ENCODE data around the gene VEZT. TPM values are rescaled to one million over a fixed set of nuclear protein-coding genes. Genes with fewer than 3 reads are reported as not detected.
"Not testable (repeated sequence)": the region's sequence is repeated elsewhere in the genome, so short reads cannot be mapped to it uniquely, and the experiment has no call there.

The VEZT gene
- total RNA-seq, 3 donors from 2014 or later, result 41.7 to 43.4 (median 41.8) TPM

- Mint-ChIP-seq H3K4me3 (no peak overlapping the region), H3K4me1 (ENCODE audit: low read depth) (peaks cover 33% of the 10 kb centered on the region)
- ATAC-seq, result no peak
Observed at GRCh38 chr12:95227818-95228356, 10.3 kb downstream of the VEZT start.

DNA sequence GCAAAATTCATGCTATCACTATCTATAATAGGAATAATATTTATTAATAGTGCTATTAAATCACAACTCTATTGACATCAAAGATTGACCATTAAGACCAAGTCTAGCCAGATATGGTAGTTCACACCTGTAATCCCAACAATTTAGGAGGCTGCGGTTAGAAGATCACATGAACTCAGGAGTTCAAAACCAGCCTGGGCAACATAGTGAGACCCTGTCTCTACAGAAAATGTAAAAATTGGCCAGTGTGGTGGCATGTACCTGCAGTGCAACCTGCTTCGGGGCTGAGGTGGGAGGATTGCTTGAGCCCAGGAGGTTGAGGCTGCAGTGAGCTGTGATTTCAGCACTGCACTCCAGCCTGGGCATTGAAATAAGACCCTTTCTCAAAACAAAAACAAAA, 11.0 kb downstream of the VEZT start:
- H3K4me3 Mint-ChIP-seq, result no peak overlapping the region
- ATAC-seq, result no peak
- H3K27me3 Mint-ChIP-seq (ENCODE audit: low read depth), result no peaks in the 10 kb centered on the region
- H3K36me3 Mint-ChIP-seq (ENCODE audit: insufficient read depth), result peaks cover 11% of the 10 kb centered on the region
- no peak for DNase-seq
- peaks cover 31% of the 10 kb centered on the region for H3K4me1 Mint-ChIP-seq (ENCODE audit: low read depth)
- H3K9me3 Mint-ChIP-seq, result no peaks in the 10 kb centered on the region

More at GRCh38 chr12:95227818-95228356, 10.3 kb downstream of the VEZT start:
- no peaks in the 10 kb centered on the region for H3K27me3 Mint-ChIP-seq (ENCODE audit: low read depth)
- no peak for DNase-seq
- no peaks in the 10 kb centered on the region for H3K9me3 Mint-ChIP-seq
- peaks cover 11% of the 10 kb centered on the region for H3K36me3 Mint-ChIP-seq (ENCODE audit: insufficient read depth)

DNA sequence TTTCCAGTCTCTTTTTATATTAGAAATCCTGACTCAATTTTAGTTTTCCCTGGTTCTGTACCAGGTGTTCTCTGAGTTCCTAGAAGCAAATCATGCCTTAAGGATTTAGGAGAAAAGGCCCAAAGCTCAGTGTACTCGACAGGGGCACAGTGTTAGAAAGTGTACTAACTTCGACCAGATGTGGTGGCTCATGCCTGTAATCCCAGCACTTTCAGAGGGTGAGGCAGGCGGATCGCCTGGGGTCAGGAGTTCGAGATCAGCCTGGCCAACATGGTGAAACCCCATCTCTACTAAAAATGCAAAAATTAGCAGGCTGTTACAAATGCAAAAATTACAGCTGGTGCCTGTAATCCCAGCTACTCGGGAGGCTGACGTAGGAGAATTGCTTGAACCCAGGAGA, 12.0 kb downstream of the VEZT start:
- Mint-ChIP-seq H3K4me3 (no peak overlapping the region), H3K36me3 (ENCODE audit: insufficient read depth) (peaks cover 7% of the 10 kb centered on the region), H3K9me3 (no peaks in the 10 kb centered on the region), H3K4me1 (ENCODE audit: low read depth) (peaks cover 27% of the 10 kb centered on the region), H3K27me3 (ENCODE audit: low read depth) (no peaks in the 10 kb centered on the region)
- ATAC-seq, result no peak
- no peak for DNase-seq

DNA sequence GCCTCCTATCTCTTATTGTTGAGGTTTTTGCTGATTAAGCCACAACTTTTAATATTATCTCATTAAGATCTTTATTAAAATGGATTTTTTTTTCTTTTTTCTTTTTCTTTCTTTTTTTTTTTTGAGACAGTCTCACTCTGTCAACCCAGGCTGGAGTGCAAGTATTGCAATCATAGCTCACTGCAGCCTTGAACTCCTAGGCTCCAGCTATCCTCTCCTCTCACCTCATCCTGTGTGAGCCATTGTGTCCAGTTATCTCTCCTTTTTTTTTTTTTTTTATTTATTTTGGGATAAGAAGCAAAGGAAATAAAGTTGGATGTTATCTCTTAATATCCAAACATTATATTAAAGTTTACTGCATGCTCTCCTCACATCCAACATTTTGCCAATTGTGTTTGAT, 12.7 kb downstream of the VEZT start:
- Mint-ChIP-seq H3K4me1 (ENCODE audit: low read depth) (peaks cover 21% of the 10 kb centered on the region), H3K36me3 (ENCODE audit: insufficient read depth) (peaks cover 4% of the 10 kb centered on the region)

GRCh38 chr12:95231190-95231589, 13.6 kb downstream of the VEZT start:
- ATAC-seq (no peak), DNase-seq (no peak)
- Mint-ChIP-seq H3K4me1 (ENCODE audit: low read depth) (peaks cover 19% of the 10 kb centered on the region), H3K4me3 (no peak overlapping the region), H3K27me3 (ENCODE audit: low read depth) (no peaks in the 10 kb centered on the region), H3K36me3 (ENCODE audit: insufficient read depth) (peaks cover 10% of the 10 kb centered on the region), H3K9me3 (no peaks in the 10 kb centered on the region)

More for the DNA sequence above, 12.7 kb downstream of the VEZT start:
- ATAC-seq (no peak), DNase-seq (no peak)
- Mint-ChIP-seq H3K4me3 (no peak overlapping the region), H3K27me3 (ENCODE audit: low read depth) (no peaks in the 10 kb centered on the region), H3K9me3 (no peaks in the 10 kb centered on the region)

DNA sequence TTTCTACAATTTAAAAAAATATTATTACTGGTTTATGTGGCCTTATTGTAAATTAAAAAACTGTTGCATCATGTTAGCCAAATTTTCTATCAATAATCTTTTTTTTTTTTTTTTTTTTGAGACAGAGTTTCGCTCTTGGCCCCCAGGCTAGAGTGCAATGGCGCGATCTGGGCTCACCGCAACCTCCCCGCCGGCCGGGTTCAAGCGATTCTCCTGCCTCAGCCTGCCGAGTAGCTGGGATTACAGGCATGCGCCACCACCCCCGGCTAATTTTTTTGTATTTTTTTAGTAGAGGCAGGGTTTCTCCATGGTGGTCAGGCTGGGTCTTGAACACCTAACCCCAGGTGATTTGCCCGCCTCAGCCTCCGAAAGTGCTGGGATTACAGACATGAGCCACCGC, 16.6 kb downstream of the VEZT start:
- H3K36me3 Mint-ChIP-seq (ENCODE audit: insufficient read depth), result peaks cover 19% of the 10 kb centered on the region
- H3K4me3 Mint-ChIP-seq; ATAC-seq; H3K27me3 Mint-ChIP-seq (ENCODE audit: low read depth); DNase-seq; H3K9me3 Mint-ChIP-seq: not testable (repeated sequence)
- H3K4me1 Mint-ChIP-seq (ENCODE audit: low read depth), result peaks cover 23% of the 10 kb centered on the region

DNA sequence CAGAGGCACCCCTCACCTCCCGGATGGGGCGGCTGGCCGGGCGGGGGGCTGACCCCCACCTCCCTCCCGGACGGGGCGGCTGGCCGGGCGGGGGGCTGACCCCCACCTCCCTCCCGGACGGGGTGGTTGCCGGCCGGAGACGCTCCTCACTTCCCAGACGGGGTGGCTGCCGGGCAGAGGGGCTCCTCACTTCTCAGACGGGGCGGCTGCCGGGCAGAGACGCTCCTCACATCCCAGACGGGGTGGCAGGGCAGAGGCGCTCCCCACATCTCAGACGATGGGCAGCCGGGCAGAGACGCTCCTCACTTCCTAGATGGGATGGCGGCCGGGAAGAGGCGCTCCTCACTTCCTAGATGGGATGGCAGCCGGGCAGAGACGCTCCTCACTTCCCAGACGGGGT, 18.0 kb downstream of the VEZT start:
- H3K9me3 Mint-ChIP-seq; DNase-seq; ATAC-seq; H3K4me3 Mint-ChIP-seq; H3K27me3 Mint-ChIP-seq (ENCODE audit: low read depth): not testable (repeated sequence)
- peaks cover 27% of the 10 kb centered on the region for H3K4me1 Mint-ChIP-seq (ENCODE audit: low read depth)
- H3K36me3 Mint-ChIP-seq (ENCODE audit: insufficient read depth), result peaks cover 19% of the 10 kb centered on the region

DNA sequence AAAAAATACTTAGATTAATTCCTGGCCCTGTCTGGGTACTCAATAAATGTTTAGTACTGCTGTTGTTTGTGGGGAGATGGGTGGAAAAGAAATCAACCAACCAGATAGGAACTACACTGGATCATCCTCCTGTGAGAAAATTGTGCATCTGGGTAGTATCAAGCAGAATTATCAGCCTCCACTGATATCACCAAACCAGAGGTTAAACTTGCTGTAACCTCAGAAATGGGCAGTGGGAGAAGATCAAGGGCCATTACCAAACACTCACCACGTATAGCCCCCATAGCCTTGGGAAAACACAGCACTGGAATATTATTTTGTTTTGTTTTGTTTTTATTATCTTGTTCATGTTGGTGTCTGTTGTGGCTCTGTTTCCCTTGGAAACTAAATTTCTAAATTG, 19.7 kb downstream of the VEZT start:
- H3K36me3 Mint-ChIP-seq (ENCODE audit: insufficient read depth), result peaks cover 17% of the 10 kb centered on the region
- H3K27me3 Mint-ChIP-seq (ENCODE audit: low read depth), result no peaks in the 10 kb centered on the region
- ATAC-seq (no peak), DNase-seq (no peak)
- no peak overlapping the region for H3K4me3 Mint-ChIP-seq
- no peaks in the 10 kb centered on the region for H3K9me3 Mint-ChIP-seq
- peaks cover 25% of the 10 kb centered on the region for H3K4me1 Mint-ChIP-seq (ENCODE audit: low read depth)

GRCh38 chr12:95238150-95238549, 20.5 kb downstream of the VEZT start:
- Mint-ChIP-seq H3K9me3 (no peaks in the 10 kb centered on the region), H3K36me3 (ENCODE audit: insufficient read depth) (peaks cover 17% of the 10 kb centered on the region), H3K4me3 (no peak overlapping the region), H3K27me3 (ENCODE audit: low read depth) (no peaks in the 10 kb centered on the region), H3K4me1 (ENCODE audit: low read depth) (peaks cover 24% of the 10 kb centered on the region)
- DNase-seq (no peak), ATAC-seq (no peak)

DNA sequence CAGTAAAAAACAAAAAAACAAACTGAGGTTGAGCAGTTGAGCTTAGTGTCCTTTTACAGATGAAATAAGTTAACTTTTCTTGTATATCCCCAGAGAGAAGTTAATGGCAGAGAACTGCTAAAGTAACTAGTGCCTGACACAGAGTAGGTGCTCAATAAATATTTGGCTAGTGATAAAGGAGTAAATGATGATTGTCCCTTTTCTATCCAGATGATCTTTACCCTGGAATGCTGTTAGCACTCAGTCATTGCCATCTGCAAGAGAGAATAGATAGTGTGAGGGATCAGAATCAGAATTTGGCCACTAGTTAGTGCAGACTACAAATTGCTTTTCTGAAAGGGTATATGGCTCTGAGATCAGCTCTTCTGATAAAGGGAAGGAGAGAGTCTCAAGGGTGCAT, 21.6 kb downstream of the VEZT start:
- ATAC-seq (no peak), DNase-seq (no peak)
- H3K4me1 Mint-ChIP-seq (ENCODE audit: low read depth), result peaks cover 24% of the 10 kb centered on the region
- H3K4me3 Mint-ChIP-seq, result no peak overlapping the region
- H3K36me3 Mint-ChIP-seq (ENCODE audit: insufficient read depth), result peaks cover 20% of the 10 kb centered on the region
- no peaks in the 10 kb centered on the region for H3K9me3 Mint-ChIP-seq
- H3K27me3 Mint-ChIP-seq (ENCODE audit: low read depth), result no peaks in the 10 kb centered on the region

- DNase-seq; ATAC-seq; H3K9me3 Mint-ChIP-seq; H3K4me3 Mint-ChIP-seq; H3K27me3 Mint-ChIP-seq (ENCODE audit: low read depth): not testable (repeated sequence)
- Mint-ChIP-seq H3K4me1 (ENCODE audit: low read depth) (peaks cover 24% of the 10 kb centered on the region), H3K36me3 (ENCODE audit: insufficient read depth) (peaks cover 22% of the 10 kb centered on the region)
Observed at GRCh38 chr12:95239835-95240234, 22.2 kb downstream of the VEZT start.

DNA sequence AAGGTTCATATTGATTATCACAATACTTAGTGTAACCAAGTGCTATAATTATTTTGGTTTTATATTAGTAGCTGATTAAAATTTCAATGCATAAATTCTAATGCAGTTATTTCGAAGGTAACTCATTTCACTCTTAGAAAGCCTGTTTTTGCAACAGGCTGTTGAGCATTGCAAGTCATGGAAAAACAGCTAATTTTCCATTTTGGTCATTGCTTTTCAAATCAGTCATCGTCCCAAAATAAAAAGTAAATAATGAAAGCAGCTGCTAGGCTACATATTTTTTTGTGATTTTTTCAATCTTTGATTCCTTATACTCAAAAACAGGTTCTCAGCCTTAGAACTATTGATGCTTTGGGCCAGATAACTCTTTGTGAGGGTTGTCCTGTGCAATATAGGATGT, 22.9 kb downstream of the VEZT start:
- Mint-ChIP-seq H3K4me3 (no peak overlapping the region), H3K4me1 (ENCODE audit: low read depth) (peaks cover 26% of the 10 kb centered on the region), H3K9me3 (no peaks in the 10 kb centered on the region), H3K36me3 (ENCODE audit: insufficient read depth) (peaks cover 22% of the 10 kb centered on the region), H3K27me3 (ENCODE audit: low read depth) (no peaks in the 10 kb centered on the region)
- DNase-seq (no peak), ATAC-seq (no peak)

DNA sequence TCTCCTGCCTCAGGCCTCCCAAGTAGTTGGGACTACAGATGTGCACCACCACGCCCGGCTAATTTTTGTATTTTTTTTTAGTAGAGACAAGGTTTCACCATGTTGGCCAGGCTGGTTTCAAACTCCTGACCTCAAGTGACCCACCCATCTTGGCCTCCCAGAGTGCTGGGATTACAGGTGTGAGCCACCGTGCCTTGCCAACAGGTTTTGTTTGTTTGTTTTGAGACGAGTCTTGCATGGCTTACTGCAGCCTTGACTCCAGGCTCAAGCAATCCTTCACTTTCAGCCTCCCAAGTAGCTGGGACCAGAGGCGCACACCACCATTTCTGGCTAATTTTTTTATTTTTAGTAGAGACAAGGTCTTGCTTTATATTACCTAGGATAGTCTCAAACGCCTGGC, 23.5 kb downstream of the VEZT start:
- not testable (repeated sequence) for ATAC-seq; H3K27me3 Mint-ChIP-seq (ENCODE audit: low read depth); DNase-seq; H3K4me3 Mint-ChIP-seq; H3K9me3 Mint-ChIP-seq
- Mint-ChIP-seq H3K4me1 (ENCODE audit: low read depth) (peaks cover 30% of the 10 kb centered on the region), H3K36me3 (ENCODE audit: insufficient read depth) (peaks cover 18% of the 10 kb centered on the region)

- DNase-seq, result no peak
- Mint-ChIP-seq H3K4me1 (ENCODE audit: low read depth) (peaks cover 31% of the 10 kb centered on the region), H3K4me3 (no peak overlapping the region), H3K27me3 (ENCODE audit: low read depth) (no peaks in the 10 kb centered on the region), H3K36me3 (ENCODE audit: insufficient read depth) (peaks cover 16% of the 10 kb centered on the region), H3K9me3 (no peaks in the 10 kb centered on the region)
- ATAC-seq, result no peak
Observed at GRCh38 chr12:95241761-95242506, 24.3 kb downstream of the VEZT start.

GRCh38 chr12:95243497-95244183, 26.0 kb downstream of the VEZT start:
- peaks cover 9% of the 10 kb centered on the region for H3K36me3 Mint-ChIP-seq (ENCODE audit: insufficient read depth)
- H3K4me1 Mint-ChIP-seq (ENCODE audit: low read depth), result peaks cover 26% of the 10 kb centered on the region
- ATAC-seq (no peak), DNase-seq (no peak)
- H3K27me3 Mint-ChIP-seq (ENCODE audit: low read depth), result no peaks in the 10 kb centered on the region
- no peak overlapping the region for H3K4me3 Mint-ChIP-seq
- no peaks in the 10 kb centered on the region for H3K9me3 Mint-ChIP-seq

All from activated T-cell treated with anti-CD3 and anti-CD28 coated beads, Interleukin-2, amount 50 U/mL, for 4 hours (primary cell).